ENCODE data around the gene NUP93.
"Not testable (repeated sequence)": the region's sequence is repeated elsewhere in the genome, so short reads cannot be mapped to it uniquely, and the experiment has no call there.

Gene NUP93

GRCh38 chr16:56780646-56781045 lies 50.7 kb downstream of the NUP93 start:
- DNase-seq = no peak

- DNase-seq = no peak
Observed at GRCh38 chr16:56781528-56781961, 51.6 kb downstream of the NUP93 start.

GRCh38 chr16:56783344-56783743 lies 53.4 kb downstream of the NUP93 start:
- no peak for DNase-seq

DNA sequence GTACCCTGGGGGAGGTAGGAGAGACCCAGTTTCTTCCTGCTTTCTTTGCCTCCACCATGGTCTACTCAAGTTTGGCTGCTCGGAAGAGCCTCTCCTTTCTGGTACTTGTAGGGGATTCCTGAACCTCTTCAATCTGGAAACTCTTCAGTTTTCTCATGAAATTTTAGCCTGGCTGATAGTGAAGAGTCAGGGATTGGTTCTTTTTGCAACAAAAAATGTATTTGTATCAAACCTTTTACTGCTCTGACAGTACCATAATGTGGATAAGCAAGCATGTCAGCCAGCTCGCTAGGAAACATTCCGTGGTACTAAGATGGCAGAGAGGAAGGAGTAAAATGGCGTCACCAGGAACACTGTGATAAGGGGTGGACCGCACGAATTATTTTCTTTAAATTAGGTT lies 55.4 kb downstream of the NUP93 start:
- DNase-seq = no peak

DNA sequence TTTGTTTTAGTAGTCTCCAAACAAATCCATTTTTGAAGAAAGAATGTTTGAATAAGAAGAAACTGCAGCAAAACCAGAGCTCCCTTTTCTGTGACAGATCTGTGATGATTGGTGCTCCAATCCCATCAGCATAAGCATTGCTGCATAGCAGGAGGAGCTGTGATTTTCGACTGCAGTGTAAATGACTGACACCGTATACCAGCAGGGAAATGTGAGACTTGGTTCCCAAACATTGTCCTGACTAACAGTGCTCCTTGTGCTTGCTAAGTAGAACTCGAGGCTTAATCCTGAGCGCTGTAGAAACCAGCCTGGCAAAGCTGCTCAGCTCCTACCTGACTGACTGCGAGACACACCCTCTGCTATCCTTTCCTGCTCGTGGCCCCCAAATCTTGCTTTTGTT lies 57.2 kb downstream of the NUP93 start:
- no peak for DNase-seq

GRCh38 chr16:56788435-56788834 lies 58.5 kb downstream of the NUP93 start:
- no peak for DNase-seq

DNA sequence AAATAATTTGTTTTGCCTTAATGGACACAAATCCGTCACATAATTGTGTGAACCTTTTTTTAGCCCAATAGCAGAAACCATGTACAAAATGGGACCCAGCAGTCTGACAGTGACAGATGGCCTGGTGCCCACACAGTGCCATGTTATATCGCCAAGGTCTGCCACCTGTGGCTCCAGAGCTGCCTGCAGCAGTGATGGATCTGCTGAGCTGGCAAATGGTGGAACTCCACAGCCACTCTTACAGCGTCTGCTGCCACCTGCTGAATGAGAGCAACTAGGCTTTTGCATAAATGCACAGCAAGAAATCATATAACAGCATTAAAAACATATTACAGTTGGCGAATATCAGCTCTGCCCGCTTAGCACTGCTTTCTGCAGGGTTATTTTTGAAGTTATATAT lies 59.4 kb downstream of the NUP93 start:
- DNase-seq = peak; percentile 2 to 46

GRCh38 chr16:56792967-56793366 lies 63.0 kb downstream of the NUP93 start:
- DNase-seq = no peak

DNA sequence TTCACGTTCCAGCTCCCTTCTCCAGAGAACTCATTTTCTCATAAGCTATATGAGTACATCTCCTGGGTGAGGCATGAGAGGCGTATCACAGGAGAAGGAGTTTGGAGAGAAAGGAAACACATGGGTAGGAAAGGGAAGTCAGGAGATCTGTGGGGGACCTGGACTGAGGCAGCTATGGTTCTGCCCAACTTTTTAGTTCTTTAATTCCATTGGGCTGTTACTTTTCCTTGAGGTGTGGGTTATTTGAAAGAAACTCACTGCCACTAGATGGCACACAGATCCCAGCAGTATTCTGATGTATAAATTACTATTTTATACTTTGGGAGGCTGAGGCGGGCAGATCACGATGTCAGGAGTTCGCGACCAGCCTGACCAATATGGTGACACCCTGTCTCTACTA lies 63.6 kb downstream of the NUP93 start:
- peak in 1 of 2 experiments; percentile 17 for DNase-seq

GRCh38 chr16:56795011-56795410 lies 65.1 kb downstream of the NUP93 start:
- DNase-seq = no peak

DNA sequence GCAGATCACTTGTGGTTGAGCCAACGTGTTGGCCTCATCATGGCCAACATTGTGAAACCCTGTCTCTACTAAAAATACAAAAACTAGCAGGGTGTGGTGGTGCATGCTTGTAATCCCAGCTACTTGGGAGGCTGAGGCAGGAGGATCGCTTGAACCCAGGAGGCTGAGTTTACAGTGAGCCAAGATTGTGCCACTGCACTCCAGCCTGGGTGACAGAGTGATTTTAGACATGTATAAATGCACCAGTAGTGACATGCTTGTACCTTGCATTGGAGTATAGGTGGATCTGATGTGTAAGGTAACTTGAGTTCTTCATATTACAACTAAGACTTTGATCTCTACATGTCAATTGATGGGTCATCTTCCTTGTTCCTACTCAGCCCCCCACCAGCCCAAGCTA lies 67.1 kb downstream of the NUP93 start:
- not testable (repeated sequence) for DNase-seq

GRCh38 chr16:56797861-56798260 lies 67.9 kb downstream of the NUP93 start:
- DNase-seq = no peak

- DNase-seq = no peak
Observed at GRCh38 chr16:56798955-56799354, 69.0 kb downstream of the NUP93 start.

DNA sequence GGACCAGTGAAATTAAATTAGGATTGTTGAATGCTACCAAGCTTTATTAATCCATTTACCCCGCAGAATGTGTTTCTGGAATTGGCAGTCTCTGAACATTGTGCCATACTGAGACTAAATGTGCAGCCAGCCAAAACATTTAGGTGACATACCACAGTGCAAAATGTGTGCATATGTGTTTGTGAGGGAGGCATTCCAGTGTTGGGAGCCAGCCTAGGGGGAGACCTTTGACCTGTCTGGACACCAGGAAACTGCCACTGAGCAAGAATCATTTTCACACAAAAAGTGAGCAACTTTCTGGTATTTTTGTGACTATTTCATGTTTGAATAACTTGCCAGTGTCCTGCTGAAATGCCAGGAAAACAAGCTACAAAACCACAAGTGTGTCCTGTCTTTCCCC lies 70.4 kb downstream of the NUP93 start:
- no peak for DNase-seq

DNA sequence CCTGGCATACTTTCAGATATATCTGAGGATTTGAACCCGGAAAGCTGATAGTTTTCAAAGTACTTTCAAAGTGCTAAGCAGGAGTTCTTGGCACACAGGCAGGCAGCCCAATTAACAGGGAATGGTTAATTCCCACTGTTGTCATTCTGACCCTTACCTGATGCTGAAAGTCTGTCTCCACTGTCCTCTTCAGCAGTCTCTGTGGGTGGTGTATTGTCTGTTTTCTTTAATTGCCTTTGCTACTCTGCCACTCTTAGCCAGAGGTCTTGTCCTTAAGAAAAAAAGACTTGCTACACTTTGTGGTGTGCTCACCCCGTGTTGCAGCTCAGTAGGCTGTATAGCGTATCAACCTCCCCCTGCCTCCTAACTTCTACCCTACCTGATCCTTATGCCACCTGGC lies 71.8 kb downstream of the NUP93 start:
- no peak for DNase-seq

GRCh38 chr16:56807011-56807675 lies 77.2 kb downstream of the NUP93 start:
- DNase-seq = peak; percentile 10 to 80

DNA sequence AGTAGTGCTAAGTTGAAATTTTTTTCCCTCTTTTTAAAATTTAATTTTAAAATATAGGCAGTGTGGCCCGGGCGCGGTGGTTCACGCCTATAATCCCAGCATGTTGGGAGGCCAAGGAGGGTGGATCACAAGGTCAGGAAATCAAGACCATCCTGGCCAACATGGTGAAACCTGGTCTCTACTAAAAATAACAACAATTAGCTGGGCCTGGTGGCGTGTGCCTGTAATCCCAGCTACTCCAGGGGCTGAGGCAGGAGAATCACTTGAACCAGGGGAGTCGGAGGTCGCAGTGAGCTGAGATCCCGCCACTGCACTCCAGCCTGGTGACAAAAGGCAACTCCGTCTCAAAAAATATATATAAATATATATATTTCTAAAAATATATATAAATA lies 77.7 kb downstream of the NUP93 start:
- DNase-seq = not testable (repeated sequence)

GRCh38 chr16:56810954-56811353 lies 81.0 kb downstream of the NUP93 start:
- no peak for DNase-seq

GRCh38 chr16:56811602-56812001 lies 81.7 kb downstream of the NUP93 start:
- DNase-seq = not testable (repeated sequence)

- DNase-seq = peak in 1 of 2 experiments; percentile 10
Observed at GRCh38 chr16:56812884-56813283, 83.0 kb downstream of the NUP93 start.

DNA sequence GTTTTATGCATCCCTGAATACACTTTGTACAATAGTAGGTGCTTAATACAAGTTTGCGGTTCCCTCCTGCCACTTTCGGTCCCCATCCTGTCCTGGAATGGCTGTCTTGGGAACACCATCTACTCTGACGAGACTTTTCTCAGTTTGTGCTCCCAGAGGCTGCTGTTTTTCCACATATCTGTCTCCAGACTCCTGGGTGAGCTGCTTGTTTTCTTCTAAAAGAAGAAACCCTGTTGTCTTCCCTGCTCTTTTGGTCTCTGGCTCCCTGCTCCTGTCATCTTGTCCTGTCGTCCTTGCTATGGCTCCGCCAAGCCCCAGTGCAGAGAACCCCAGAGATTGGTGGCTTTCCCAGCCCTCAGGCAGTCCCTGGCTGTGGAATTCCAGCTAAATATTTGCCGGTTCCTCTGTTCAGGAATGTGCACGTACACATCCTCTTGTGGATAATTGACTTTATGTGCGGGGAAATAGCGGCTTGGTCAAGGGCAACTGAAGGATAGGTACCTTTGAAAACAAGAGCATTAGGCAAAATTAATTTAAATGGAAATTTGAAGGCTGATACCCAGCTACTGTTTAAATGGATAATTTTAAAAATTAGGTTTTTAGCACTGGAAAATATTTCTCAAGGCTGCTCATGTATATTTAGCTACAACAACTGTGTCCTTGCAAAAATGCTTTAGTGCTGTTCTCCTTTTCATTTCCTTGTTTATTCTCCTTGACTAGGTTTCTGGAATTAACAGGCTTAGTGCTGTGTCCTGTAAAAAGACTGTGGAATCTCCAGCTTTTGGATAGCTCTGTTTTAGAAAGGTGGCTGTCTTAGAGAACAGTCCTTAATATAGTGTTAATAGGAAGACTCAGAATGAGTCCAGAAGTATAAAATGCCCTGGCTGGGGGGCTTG lies 84.9 kb downstream of the NUP93 start:
- no peak for DNase-seq

- DNase-seq = no peak
Observed at GRCh38 chr16:56815721-56816120, 85.8 kb downstream of the NUP93 start.

GRCh38 chr16:56817056-56817455 lies 87.1 kb downstream of the NUP93 start:
- no peak for DNase-seq

GRCh38 chr16:56817938-56818337 lies 88.0 kb downstream of the NUP93 start:
- no peak for DNase-seq
